Left ventricle myocardium inferior (tissue), 1 donor: Measurements from ENCODE around the gene SNRPA. TPM values are rescaled to one million over a fixed set of nuclear protein-coding genes. Genes with fewer than 3 reads are reported as not detected.
"Not testable (repeated sequence)": the region's sequence is repeated elsewhere in the genome, so short reads cannot be mapped to it uniquely, and the experiment has no call there.

ENCODE experiments used
- DNase-seq: peaks from one replicate; pipeline ENCODE4 v3.0.0-alpha.2; 2020
- H3K27ac ChIP-seq: fragments of 200-600 bp; replicated peaks from 2 replicates; pipeline ENCODE4 v1.8.0; 2021
- H3K27me3 ChIP-seq: fragments of 200-600 bp; 2 replicates; pipeline ENCODE4 v1.8.0; 2021; ENCODE audit warnings: low read depth
- H3K36me3 ChIP-seq: fragments of 200-600 bp; 2 replicates; pipeline ENCODE4 v1.8.0; 2021
- H3K4me1 ChIP-seq: fragments of 200-600 bp; 2 replicates; pipeline ENCODE4 v1.8.0; 2021
- H3K4me3 ChIP-seq: fragments of 200-600 bp; 2 replicates; pipeline ENCODE4 v1.8.0; 2021; ENCODE audit warnings: mild to moderate bottlenecking, moderate library complexity
- H3K9me3 ChIP-seq: fragments of 200-600 bp; replicated peaks from 2 replicates; pipeline ENCODE4 v1.8.0; 2021
- CTCF ChIP-seq: fragments of 200-600 bp; IDR thresholded peaks from 2 replicates; pipeline ENCODE4 v1.8.0; 2021; ENCODE audit warnings: antibody characterized with exemption, mild to moderate bottlenecking, borderline replicate concordance
- intact Hi-C: fragments of 100-400 bp; cut with micrococcal nuclease; formaldehyde crosslinking; loops from one replicate; pipeline ENCODE4 v1.11.0; 2022
- total RNA-seq: library from RNA; stranded (reverse); fragmentation: NEBNext Ultra II Directional; extraction: Animal tissue kit (Norgen Biotek cat#: 25700); gene quantifications from one replicate; pipeline ENCODE4 v1.2.1, GENCODE V29; 2021
- donor health status: DM: no; HTN: yes; CAD: no; lungs with severe emphysema.

SNRPA gene
- total RNA-seq, 1 donor from 2014 or later: 27.9 TPM

GRCh38 chr19:40758491-40758890, 7.5 kb downstream of the SNRPA start:
- no peak for DNase-seq
- no peak for TF ChIP-seq CTCF
- intact Hi-C loops: no loop called here
- Histone ChIP-seq H3K4me3 (no peak overlapping the region), H3K27ac (no peak overlapping the region), H3K27me3 (no peaks in the 10 kb centered on the region), H3K36me3 (peaks cover 81% of the 10 kb centered on the region), H3K4me1 (peaks cover 28% of the 10 kb centered on the region), H3K9me3 (no peaks in the 10 kb centered on the region)

- intact Hi-C loops: no loop called here
Measured at GRCh38 chr19:40759352-40759751, 8.3 kb downstream of the SNRPA start.

DNA sequence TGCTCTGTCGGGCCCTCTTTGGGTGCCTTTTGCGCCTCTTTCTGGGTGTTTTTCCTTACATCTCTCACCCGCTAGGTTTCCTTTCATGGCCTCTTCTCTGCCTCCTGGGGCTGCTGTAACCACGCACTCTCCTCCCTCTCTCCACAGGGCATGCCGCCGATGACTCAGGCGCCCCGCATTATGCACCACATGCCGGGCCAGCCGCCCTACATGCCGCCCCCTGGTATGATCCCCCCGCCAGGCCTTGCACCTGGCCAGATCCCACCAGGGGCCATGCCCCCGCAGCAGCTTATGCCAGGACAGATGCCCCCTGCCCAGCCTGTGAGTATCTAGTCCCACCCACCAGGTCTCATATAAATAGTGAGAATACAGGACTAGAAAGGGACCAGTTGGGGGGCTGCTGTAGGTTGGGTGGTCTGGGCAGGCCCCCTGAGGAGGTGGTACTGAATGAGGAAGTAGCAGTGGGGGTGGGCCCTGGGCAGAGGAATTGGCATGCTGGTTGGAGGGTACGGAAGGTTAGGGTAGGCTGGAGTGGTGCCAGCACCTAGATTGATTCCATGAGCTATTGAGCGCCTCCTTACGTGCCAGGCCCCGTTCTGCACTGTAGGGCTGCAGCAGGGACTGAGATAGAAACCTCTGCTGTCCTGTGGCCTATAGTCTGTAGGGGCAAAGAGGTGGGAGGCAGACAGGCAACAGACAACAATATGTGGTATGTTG, 11.9 kb downstream of the SNRPA start:
- Histone ChIP-seq H3K4me3 (no peak overlapping the region), H3K27me3 (no peaks in the 10 kb centered on the region), H3K27ac (no peak overlapping the region), H3K9me3 (no peaks in the 10 kb centered on the region), H3K36me3 (peaks cover 82% of the 10 kb centered on the region), H3K4me1 (no peaks in the 10 kb centered on the region)
- DNase-seq: no peak
- intact Hi-C loops: no loop called here
- TF ChIP-seq CTCF: no peak

More at GRCh38 chr19:40759352-40759751, 8.3 kb downstream of the SNRPA start:
- DNase-seq: no peak
- H3K4me1 ChIP-seq: peaks cover 19% of the 10 kb centered on the region
- H3K27me3 ChIP-seq: no peaks in the 10 kb centered on the region
- no peak overlapping the region for H3K4me3 ChIP-seq
- peaks cover 90% of the 10 kb centered on the region for H3K36me3 ChIP-seq
- H3K9me3 ChIP-seq: no peaks in the 10 kb centered on the region
- H3K27ac ChIP-seq: no peak overlapping the region
- no peak for TF ChIP-seq CTCF

DNA sequence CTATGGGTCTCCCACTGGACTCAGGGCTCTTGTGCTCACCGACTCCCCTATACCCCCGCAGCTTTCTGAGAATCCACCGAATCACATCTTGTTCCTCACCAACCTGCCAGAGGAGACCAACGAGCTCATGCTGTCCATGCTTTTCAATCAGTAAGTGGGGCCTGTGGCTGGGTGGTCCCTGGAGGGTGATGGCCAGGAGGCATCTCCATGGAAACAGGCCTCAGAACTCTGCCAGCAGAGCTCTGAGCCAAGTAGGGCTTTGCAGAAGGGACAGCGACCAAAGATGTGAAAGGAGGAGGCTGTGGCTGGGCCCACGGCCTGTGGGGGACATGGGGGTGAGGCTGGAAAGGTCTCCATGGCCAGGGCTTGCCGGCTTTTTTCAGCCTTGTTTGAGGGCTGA, 12.5 kb downstream of the SNRPA start:
- Histone ChIP-seq H3K4me3 (no peak overlapping the region), H3K36me3 (peaks cover 76% of the 10 kb centered on the region), H3K9me3 (no peaks in the 10 kb centered on the region), H3K27me3 (no peaks in the 10 kb centered on the region), H3K4me1 (no peaks in the 10 kb centered on the region), H3K27ac (no peak overlapping the region)
- DNase-seq: no peak
- TF ChIP-seq CTCF: no peak
- intact Hi-C loops: no loop called here

DNA sequence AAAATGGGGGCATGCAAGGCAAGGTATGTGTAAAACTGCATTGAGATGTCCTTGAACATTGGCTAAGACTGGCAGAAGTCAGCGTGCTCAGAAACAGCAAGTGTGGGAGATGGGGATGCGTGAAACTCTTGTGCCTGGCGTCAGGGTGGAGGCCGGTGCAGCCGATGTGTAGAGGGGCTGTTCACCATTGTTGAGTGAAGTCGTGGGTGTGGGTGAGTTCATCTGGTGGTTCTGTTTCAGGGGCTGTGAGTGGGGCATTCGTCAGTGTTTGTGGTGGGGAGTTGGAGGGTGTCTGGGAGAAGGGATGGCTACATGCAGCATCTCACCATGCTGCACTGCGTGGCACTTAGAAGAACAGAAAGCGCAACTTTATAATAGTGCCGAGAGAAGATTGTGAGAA, 13.0 kb downstream of the SNRPA start:
- Histone ChIP-seq H3K27me3 (no peaks in the 10 kb centered on the region), H3K4me3 (no peak overlapping the region), H3K27ac (no peak overlapping the region), H3K9me3 (no peaks in the 10 kb centered on the region), H3K36me3 (peaks cover 71% of the 10 kb centered on the region), H3K4me1 (no peaks in the 10 kb centered on the region)
- no peak for TF ChIP-seq CTCF
- no peak for DNase-seq
- intact Hi-C loops: no loop called here

- H3K4me3 ChIP-seq, intact Hi-C loops, H3K4me1 ChIP-seq, DNase-seq, H3K9me3 ChIP-seq, H3K27ac ChIP-seq, H3K27me3 ChIP-seq: not testable (repeated sequence)
- H3K36me3 ChIP-seq: peaks cover 49% of the 10 kb centered on the region
Measured at GRCh38 chr19:40766385-40766784, 15.4 kb downstream of the SNRPA start.
